ENCODE results near the gene MEGF6. TPM values are rescaled to one million over a fixed set of nuclear protein-coding genes. Genes with fewer than 3 reads are reported as not detected.

Gene MEGF6
- total RNA-seq, 1 experiment from 2014 or later = 21.3 TPM

DNA sequence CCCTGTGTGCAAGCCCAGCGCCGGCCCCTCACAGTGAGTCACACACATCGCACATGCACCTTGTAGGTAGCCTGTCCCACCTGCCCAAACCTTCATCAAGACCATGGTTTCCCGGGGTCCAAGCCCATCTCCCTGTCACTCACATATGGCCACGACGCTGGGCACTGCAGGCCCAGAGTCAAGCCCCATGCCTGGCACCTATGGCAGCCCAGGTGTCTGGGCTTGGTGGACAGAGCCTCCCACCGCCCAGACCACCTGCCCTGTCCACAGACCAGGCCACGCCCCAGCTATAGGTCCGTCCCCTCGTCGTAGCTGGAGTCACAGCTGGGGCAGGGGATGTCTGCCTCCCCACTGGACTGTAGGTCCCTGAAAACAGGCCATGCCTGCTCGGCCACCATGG lies 48.2 kb downstream of the MEGF6 start:
- no peak overlapping the region; the same call in 1 of the 2 replicates for H3K14ac ChIP-seq (ENCODE audit: insufficient read depth, low read length)
- no peaks in the 10 kb centered on the region for H3K79me2 ChIP-seq (ENCODE audit: insufficient read depth, low read length)
- no peak overlapping the region for H3K23ac ChIP-seq (ENCODE audit: insufficient read length, low read depth, low read length)
- H3K27me3 ChIP-seq (ENCODE audit: insufficient read depth, low read length) = no peaks in the 10 kb centered on the region
- H2BK15ac ChIP-seq (ENCODE audit: low read depth, low read length) = no peak overlapping the region
- no peak for DNase-seq
- no peak overlapping the region for H3K27ac ChIP-seq (ENCODE audit: insufficient read length, low read depth, low read length)
- H2BK12ac ChIP-seq (ENCODE audit: insufficient read length, low read depth, low read length) = no peak overlapping the region
- no peak overlapping the region for H3K56ac ChIP-seq (ENCODE audit: insufficient read length, low read depth, low read length)
- no peaks in the 10 kb centered on the region for H3K79me1 ChIP-seq (ENCODE audit: insufficient read depth, low read depth, low read length, poor library complexity, severe bottlenecking)
- no peaks in the 10 kb centered on the region for H3K23me2 ChIP-seq (ENCODE audit: insufficient read length, low read depth, low read length, poor library complexity, severe bottlenecking)
- Mint-ChIP-seq H3K4me1 (no peaks in the 10 kb centered on the region), H3K9me3 (no peaks in the 10 kb centered on the region), H3K27me3 (ENCODE audit: low read depth) (peaks cover 2% of the 10 kb centered on the region; the same call in 1 of the 2 replicates), H3K27ac (peak overlapping the region in 2 of 3 experiments; percentile 5 to 49; a peak in 2 of 7 replicates), H3K36me3 (ENCODE audit: insufficient read depth in 1 of 3, low read depth in 3 of 3) (no peaks in the 10 kb centered on the region), H3K4me3 (no peak overlapping the region; a peak in 1 of 5 replicates)
- no peak overlapping the region for H3K9ac ChIP-seq (ENCODE audit: extremely low read depth, insufficient read length, low read length)
- no peak overlapping the region for H3T11ph ChIP-seq (ENCODE audit: low read length)
- TF ChIP-seq, protein P1, sequence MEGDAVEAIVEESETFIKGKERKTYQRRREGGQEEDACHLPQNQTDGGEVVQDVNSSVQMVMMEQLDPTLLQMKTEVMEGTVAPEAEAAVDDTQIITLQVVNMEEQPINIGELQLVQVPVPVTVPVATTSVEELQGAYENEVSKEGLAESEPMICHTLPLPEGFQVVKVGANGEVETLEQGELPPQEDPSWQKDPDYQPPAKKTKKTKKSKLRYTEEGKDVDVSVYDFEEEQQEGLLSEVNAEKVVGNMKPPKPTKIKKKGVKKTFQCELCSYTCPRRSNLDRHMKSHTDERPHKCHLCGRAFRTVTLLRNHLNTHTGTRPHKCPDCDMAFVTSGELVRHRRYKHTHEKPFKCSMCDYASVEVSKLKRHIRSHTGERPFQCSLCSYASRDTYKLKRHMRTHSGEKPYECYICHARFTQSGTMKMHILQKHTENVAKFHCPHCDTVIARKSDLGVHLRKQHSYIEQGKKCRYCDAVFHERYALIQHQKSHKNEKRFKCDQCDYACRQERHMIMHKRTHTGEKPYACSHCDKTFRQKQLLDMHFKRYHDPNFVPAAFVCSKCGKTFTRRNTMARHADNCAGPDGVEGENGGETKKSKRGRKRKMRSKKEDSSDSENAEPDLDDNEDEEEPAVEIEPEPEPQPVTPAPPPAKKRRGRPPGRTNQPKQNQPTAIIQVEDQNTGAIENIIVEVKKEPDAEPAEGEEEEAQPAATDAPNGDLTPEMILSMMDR (conservative IDR thresholded peaks at IDR 0.05) = no peak
- no peak overlapping the region for H4K91ac ChIP-seq (ENCODE audit: insufficient read length, low read depth, low read length)
- H4K20me1 ChIP-seq (ENCODE audit: control insufficient read depth, insufficient read depth, insufficient read length) = no peaks in the 10 kb centered on the region
- H2AK5ac ChIP-seq (ENCODE audit: insufficient read length, low read length) = no peak overlapping the region
- no peak overlapping the region for H4K8ac ChIP-seq (replicated peaks; ENCODE audit: insufficient read length, low read depth, low read length)
- no peak overlapping the region for H2AFZ ChIP-seq (ENCODE audit: low read length)
- no CpG with 5 or more reads among the region's 12 CpGs for WGBS (ENCODE audit: extremely low coverage, insufficient read length, low lambda C conversion rate)
- H2BK5ac ChIP-seq (ENCODE audit: insufficient read length, low read length) = no peak overlapping the region
- no peak overlapping the region for H3K4ac ChIP-seq (ENCODE audit: low read depth, low read length)
- no peak overlapping the region for H3K4me2 ChIP-seq (ENCODE audit: insufficient read depth, insufficient read length, low read length)
- no peaks in the 10 kb centered on the region for H3K9me3 ChIP-seq (ENCODE audit: control insufficient read depth, low read depth, low read length)
- H4K5ac ChIP-seq (ENCODE audit: insufficient read length, low read depth, low read length) = no peak overlapping the region
- no peaks in the 10 kb centered on the region for H3K4me1 ChIP-seq (ENCODE audit: insufficient read depth, low read length)
- H2BK120ac ChIP-seq (ENCODE audit: low read depth, low read length, poor library complexity, severe bottlenecking) = no peak overlapping the region
- H2BK20ac ChIP-seq (ENCODE audit: low read depth, low read length, poor library complexity, severe bottlenecking) = no peak overlapping the region
- H3K18ac ChIP-seq (ENCODE audit: insufficient read length, low read depth, low read length) = no peak overlapping the region
